BLaER1 (cell line): Measurements from ENCODE around the gene TMED5.
"Not testable (repeated sequence)": the region's sequence is repeated elsewhere in the genome, so short reads cannot be mapped to it uniquely, and the experiment has no call there.

Experiments used
- H3K27ac ChIP-seq: shearing (Covaris generic); formaldehyde crosslinking; 2 replicates; pipeline ENCODE4 v1.8.1; 2022
- H3K27me3 ChIP-seq: shearing (Covaris generic); formaldehyde crosslinking; 2 replicates; pipeline ENCODE4 v1.8.1; 2022
- H3K36me3 ChIP-seq: shearing (Covaris generic); formaldehyde crosslinking; 2 replicates; pipeline ENCODE4 v1.8.1; 2022
- H3K4me1 ChIP-seq: shearing (Covaris generic); formaldehyde crosslinking; 2 replicates; pipeline ENCODE4 v1.8.1; 2022
- H3K4me2 ChIP-seq: shearing (Covaris generic); formaldehyde crosslinking; 2 replicates; pipeline ENCODE4 v1.8.1; 2022
- H3K4me3 ChIP-seq: shearing (Covaris generic); formaldehyde crosslinking; 2 replicates; pipeline ENCODE4 v1.8.1; 2022
- H3K9ac ChIP-seq: shearing (Covaris generic); formaldehyde crosslinking; 2 replicates; pipeline ENCODE4 v1.8.1; 2022
- H3K9me3 ChIP-seq: shearing (Covaris generic); formaldehyde crosslinking; 2 replicates; pipeline ENCODE4 v1.8.1; 2022
- H4K20me1 ChIP-seq: shearing (Covaris generic); formaldehyde crosslinking; 2 replicates; pipeline ENCODE4 v1.8.1; 2022
- Cebpa-rat ChIP-seq: shearing (Covaris generic); IDR thresholded peaks from 2 replicates; pipeline ENCODE4 v1.8.1; 2022

The TMED5 gene

DNA sequence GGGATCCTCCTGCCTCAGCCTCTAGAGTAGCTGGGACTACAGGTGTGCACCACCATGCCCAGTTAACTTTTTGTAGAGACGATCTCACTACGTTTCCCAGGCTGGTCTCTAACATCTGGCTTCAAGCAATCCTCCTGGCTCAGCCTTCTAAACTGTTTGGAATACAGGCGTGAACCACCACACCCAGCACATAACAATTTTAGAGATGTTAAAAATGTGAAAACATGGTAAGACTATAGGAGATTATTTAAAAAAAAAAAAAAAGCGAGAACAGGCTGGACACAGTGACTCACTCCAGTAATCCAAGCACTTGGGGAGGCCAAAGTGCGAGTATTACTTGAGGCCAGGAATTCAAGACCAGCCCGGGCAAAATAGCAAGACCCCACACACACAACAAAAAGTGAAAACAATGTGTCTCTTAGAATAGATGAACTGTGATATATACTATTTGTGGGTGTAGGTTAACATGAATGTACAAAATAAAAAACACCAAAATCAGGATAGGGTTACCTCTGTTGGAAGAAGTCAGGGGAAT lies 19.9 kb upstream of the TMED5 start:
- Histone ChIP-seq H3K36me3 (peaks cover 59% of the 10 kb centered on the region), H3K9me3 (no peaks in the 10 kb centered on the region), H4K20me1 (no peaks in the 10 kb centered on the region), H3K27ac (no peak overlapping the region), H3K9ac (no peak overlapping the region), H3K4me3 (no peak overlapping the region), H3K4me2 (no peak overlapping the region), H3K27me3 (no peaks in the 10 kb centered on the region), H3K4me1 (no peaks in the 10 kb centered on the region)
- TF ChIP-seq Cebpa-rat: no peak

- no peaks in the 10 kb centered on the region for H3K9me3 ChIP-seq
- peaks cover 66% of the 10 kb centered on the region for H3K36me3 ChIP-seq
- no peak overlapping the region for H3K4me2 ChIP-seq
- no peak overlapping the region for H3K27ac ChIP-seq
- H3K4me1 ChIP-seq: no peaks in the 10 kb centered on the region
- no peak for TF ChIP-seq Cebpa-rat
- no peaks in the 10 kb centered on the region for H3K27me3 ChIP-seq
- no peak overlapping the region for H3K4me3 ChIP-seq
- H3K9ac ChIP-seq: no peak overlapping the region
- no peaks in the 10 kb centered on the region for H4K20me1 ChIP-seq
Measured at GRCh38 chr1:93199150-93199549, 18.9 kb upstream of the TMED5 start.

DNA sequence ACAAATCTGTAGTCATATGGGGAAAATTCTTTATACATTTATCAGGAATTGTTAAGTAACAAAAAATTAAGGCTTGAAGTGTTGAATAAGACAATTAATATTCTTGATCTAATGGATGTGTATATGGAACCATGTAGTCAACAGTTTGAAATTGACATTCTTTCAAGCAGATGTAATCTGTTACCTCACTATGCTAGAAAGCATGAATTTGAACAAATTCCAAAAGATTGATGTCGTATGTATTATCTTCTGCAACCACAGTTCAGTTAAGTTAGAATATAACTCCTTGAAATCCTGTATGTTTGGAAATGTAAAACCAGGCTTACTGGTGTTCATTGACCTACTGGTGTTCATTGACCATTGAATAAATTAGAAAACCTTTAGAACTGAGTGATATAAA lies 16.4 kb upstream of the TMED5 start:
- H3K4me1 ChIP-seq: no peaks in the 10 kb centered on the region
- no peak overlapping the region for H3K27ac ChIP-seq
- no peak overlapping the region for H3K4me2 ChIP-seq
- no peaks in the 10 kb centered on the region for H3K27me3 ChIP-seq
- H3K36me3 ChIP-seq: peaks cover 54% of the 10 kb centered on the region
- H3K9ac ChIP-seq: no peak overlapping the region
- TF ChIP-seq Cebpa-rat: no peak
- no peaks in the 10 kb centered on the region for H4K20me1 ChIP-seq
- H3K9me3 ChIP-seq: no peaks in the 10 kb centered on the region
- H3K4me3 ChIP-seq: no peak overlapping the region

DNA sequence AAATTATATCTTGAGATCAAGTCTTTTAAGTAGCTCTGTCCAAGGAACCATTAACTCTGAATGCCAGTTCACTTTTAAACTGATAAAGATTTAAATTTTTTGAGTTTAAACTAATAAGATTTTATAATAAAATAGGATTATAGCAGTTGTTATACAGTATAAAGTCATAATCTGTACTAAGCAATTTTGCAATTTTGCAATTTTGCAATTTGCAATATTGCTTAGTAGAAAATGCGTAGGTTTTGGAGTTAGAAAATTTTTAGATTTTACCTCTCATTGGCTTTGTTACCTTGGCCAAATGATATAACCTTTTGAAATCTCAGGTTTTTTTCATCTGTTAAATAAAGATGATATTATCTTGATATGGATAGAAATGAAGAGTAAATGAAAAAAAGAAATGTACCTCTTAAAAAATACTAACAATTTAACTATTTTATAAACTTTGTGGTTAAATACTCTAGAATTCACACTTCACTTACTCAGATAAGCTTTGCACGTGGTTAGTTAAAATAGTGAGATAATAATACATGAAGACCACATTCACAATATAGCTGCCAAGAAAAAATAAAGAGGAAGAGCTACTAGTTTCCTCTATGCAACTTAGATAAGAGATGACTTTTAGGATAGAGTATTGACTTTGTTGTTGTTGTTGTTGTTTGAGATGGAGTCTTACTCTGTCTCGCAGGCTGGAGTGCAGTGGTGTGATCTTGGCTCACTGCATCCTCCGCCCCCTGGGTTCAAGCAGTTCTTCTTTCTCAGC lies 14.2 kb upstream of the TMED5 start:
- no peak overlapping the region for H3K4me3 ChIP-seq
- H3K27ac ChIP-seq: no peak overlapping the region
- TF ChIP-seq Cebpa-rat: no peak
- H4K20me1 ChIP-seq: no peaks in the 10 kb centered on the region
- H3K9me3 ChIP-seq: no peaks in the 10 kb centered on the region
- H3K4me2 ChIP-seq: no peak overlapping the region
- H3K4me1 ChIP-seq: peaks cover 12% of the 10 kb centered on the region
- H3K27me3 ChIP-seq: no peaks in the 10 kb centered on the region
- peaks cover 49% of the 10 kb centered on the region for H3K36me3 ChIP-seq
- no peak overlapping the region for H3K9ac ChIP-seq

DNA sequence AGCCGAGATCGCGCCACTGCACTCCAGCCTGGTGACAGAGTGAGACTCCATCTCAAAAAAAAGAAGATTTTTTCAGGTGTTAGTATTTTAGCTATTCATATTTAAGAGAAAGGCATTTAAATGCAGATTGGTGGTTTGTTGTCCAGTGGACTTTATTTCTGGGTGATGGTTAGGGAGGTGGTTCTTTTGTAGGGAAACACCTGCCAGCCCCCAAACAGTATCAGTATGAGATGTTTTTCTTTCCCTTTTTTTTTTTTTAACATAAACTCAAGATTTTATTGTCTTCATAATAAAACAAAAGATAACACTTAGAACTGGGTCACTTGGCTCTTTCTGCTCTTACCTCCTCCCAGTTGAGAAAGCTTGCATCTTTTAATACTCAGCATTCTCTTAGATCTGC lies 10.2 kb upstream of the TMED5 start:
- peaks cover 19% of the 10 kb centered on the region for H3K4me1 ChIP-seq
- no peaks in the 10 kb centered on the region for H3K27me3 ChIP-seq
- no peak overlapping the region for H3K27ac ChIP-seq
- H3K9me3 ChIP-seq: no peaks in the 10 kb centered on the region
- peak overlapping the region; percentile 39 for H3K4me2 ChIP-seq
- H4K20me1 ChIP-seq: no peaks in the 10 kb centered on the region
- H3K36me3 ChIP-seq: peaks cover 29% of the 10 kb centered on the region
- H3K4me3 ChIP-seq: no peak overlapping the region
- H3K9ac ChIP-seq: no peak overlapping the region
- TF ChIP-seq Cebpa-rat: no peak

- no peak overlapping the region for H3K4me3 ChIP-seq
- H3K4me2 ChIP-seq: no peak overlapping the region
- H3K27me3 ChIP-seq: no peaks in the 10 kb centered on the region
- H3K27ac ChIP-seq: no peak overlapping the region
- peaks cover 12% of the 10 kb centered on the region for H3K36me3 ChIP-seq
- H3K4me1 ChIP-seq: peaks cover 28% of the 10 kb centered on the region
- no peak overlapping the region for H3K9ac ChIP-seq
- no peaks in the 10 kb centered on the region for H3K9me3 ChIP-seq
- H4K20me1 ChIP-seq: no peaks in the 10 kb centered on the region
- no peak for TF ChIP-seq Cebpa-rat
Measured at GRCh38 chr1:93186667-93187066, 6.5 kb upstream of the TMED5 start.

DNA sequence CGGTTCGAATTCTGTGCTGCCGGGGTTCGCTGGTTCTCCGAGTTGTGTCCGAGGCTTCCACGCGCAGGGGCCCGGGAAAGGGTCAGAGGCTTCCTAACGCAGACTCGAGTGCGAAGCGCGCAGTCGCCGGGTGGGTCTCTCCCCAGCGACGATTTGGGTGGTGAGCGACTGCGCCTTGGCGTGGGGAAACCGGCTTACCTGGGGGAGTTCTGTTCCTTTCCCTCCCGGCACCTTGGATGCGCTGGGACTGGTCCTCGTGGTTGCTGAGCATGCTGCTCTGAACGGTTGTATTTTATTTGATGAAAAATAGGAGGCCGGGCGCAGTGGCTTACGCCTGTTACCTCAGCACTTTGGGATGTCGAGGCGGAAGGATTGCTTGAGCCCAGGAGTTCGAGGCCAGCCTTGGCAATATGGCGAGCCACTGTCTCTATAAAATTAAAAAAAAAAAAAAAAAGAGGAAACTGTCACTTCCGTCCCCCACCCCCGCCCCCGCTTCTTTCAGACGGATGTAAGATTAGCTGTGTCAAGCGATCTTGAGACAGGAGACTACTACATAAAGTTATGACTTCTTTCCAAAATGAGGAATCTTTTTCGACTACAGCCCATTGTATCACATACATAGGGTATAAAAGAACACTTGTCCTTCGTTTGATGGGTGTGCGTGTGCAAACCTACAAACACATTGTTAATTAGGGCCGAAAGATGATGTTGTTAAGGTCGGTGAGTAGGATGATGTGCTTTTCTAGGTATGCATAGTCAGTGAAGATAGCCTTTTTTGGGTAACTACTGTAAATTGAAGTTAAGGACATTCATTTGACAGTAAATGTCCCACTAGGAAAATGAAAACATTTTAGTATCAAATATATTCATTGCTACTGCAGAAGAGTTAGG lies 755 bp upstream of the TMED5 start, which contains the start of gene CCDC18:
TSS of gene CCDC18 (plus strand) at position 2 of the 891 bp plus-strand sequence. CDS start 2,638 bp downstream, outside the sequence.
- Histone ChIP-seq H3K4me2 (peak within 1 kb of the TSS; percentile 86), H3K27me3 (no peaks in the 10 kb centered on the region), H3K9ac (peak within 1 kb of the TSS; percentile 90), H3K27ac (peak within 1 kb of the TSS; percentile 89), H3K36me3 (peaks cover 12% of the 10 kb centered on the region), H3K9me3 (no peaks in the 10 kb centered on the region), H4K20me1 (peaks cover 36% of the 10 kb centered on the region), H3K4me3 (peak within 1 kb of the TSS; percentile 90), H3K4me1 (peaks cover 34% of the 10 kb centered on the region)
- no peak for TF ChIP-seq Cebpa-rat

DNA sequence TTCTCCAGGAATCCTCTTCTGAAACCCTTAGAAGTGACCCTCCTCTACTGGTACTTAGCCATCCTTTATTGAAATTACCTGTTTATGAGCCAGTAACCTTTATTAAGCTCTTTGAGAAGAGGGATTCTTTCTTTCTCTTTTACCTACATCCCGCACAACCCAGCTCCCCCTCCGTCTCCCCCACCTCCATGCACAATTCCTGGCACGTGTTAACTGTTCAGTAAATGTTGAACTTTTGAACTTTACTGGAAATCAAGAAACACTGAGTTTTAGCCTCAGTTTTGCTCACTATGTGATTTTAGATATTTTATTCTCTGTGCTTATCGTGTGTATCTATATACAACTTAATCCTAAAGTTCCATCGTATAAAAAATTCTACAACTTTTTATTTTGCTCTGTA lies 1.8 kb downstream of the TMED5 start:
- H3K27ac ChIP-seq: no peak overlapping the region
- H3K4me2 ChIP-seq: peak overlapping the region; percentile 84
- no peaks in the 10 kb centered on the region for H3K27me3 ChIP-seq
- peaks cover 3% of the 10 kb centered on the region; the same call in 1 of the 2 replicates for H3K9me3 ChIP-seq
- peaks cover 23% of the 10 kb centered on the region for H3K36me3 ChIP-seq
- peaks cover 56% of the 10 kb centered on the region for H4K20me1 ChIP-seq
- no peak for TF ChIP-seq Cebpa-rat
- peak overlapping the region; percentile 89 for H3K9ac ChIP-seq
- H3K4me3 ChIP-seq: peak overlapping the region; percentile 90
- peaks cover 34% of the 10 kb centered on the region for H3K4me1 ChIP-seq

GRCh38 chr1:93177991-93178390 lies 2.2 kb downstream of the TMED5 start:
- Histone ChIP-seq H3K27me3 (no peaks in the 10 kb centered on the region), H3K4me1 (peaks cover 34% of the 10 kb centered on the region), H3K9me3 (peaks cover 3% of the 10 kb centered on the region; the same call in 1 of the 2 replicates), H3K4me2 (peak overlapping the region; percentile 84), H3K4me3 (peak overlapping the region; percentile 90), H4K20me1 (peaks cover 60% of the 10 kb centered on the region), H3K27ac (no peak overlapping the region), H3K9ac (peak overlapping the region; percentile 89), H3K36me3 (peaks cover 23% of the 10 kb centered on the region)
- no peak for TF ChIP-seq Cebpa-rat

- Histone ChIP-seq H3K36me3 (peaks cover 36% of the 10 kb centered on the region), H3K4me1 (peaks cover 38% of the 10 kb centered on the region), H3K9me3 (peaks cover 15% of the 10 kb centered on the region), H4K20me1 (peaks cover 93% of the 10 kb centered on the region)
- not testable (repeated sequence) for H3K27ac ChIP-seq, H3K4me2 ChIP-seq, H3K4me3 ChIP-seq, H3K9ac ChIP-seq, H3K27me3 ChIP-seq
Measured at GRCh38 chr1:93174638-93175037, 5.6 kb downstream of the TMED5 start.
